Panc1 (cell line): ENCODE data around the gene TOGARAM2.

Experiments
- POLR2AphosphoS5 ChIP-seq: IDR thresholded peaks from 2 replicates; pipeline ENCODE4 v1.6.1; 2012; ENCODE audit warnings: mild to moderate bottlenecking, low read depth, low read length, moderate library complexity
- SIN3A ChIP-seq: IDR thresholded peaks from 2 replicates; pipeline ENCODE4 v1.6.1; 2012; ENCODE audit warnings: low read depth, mild to moderate bottlenecking, low read length, moderate library complexity, borderline replicate concordance; ENCODE audit not compliant: insufficient read depth
- TF ChIP-seq, protein P1 (sequence below): fragments of 450-650 bp; IDR thresholded peaks from 2 replicates; pipeline ENCODE4 v1.5.1; 2017; ENCODE audit warnings: mild to moderate bottlenecking
- TF ChIP-seq, protein P2 (sequence below), 2 experiments: IDR thresholded peaks; 2 replicates each; pipeline ENCODE4 v1.6.1; 2011 to 2012; ENCODE audit warnings: low read depth in 2 of 2, control low read depth in 1 of 2, low read length in 1 of 2, mild to moderate bottlenecking in 1 of 2, moderate library complexity in 1 of 2; ENCODE audit not compliant: insufficient read depth in 1 of 2

GRCh38 chr2:29074411-29074810 is 93.3 kb downstream of the TOGARAM2 start, which contains the start of gene PCARE:
- TF ChIP-seq, protein P1, sequence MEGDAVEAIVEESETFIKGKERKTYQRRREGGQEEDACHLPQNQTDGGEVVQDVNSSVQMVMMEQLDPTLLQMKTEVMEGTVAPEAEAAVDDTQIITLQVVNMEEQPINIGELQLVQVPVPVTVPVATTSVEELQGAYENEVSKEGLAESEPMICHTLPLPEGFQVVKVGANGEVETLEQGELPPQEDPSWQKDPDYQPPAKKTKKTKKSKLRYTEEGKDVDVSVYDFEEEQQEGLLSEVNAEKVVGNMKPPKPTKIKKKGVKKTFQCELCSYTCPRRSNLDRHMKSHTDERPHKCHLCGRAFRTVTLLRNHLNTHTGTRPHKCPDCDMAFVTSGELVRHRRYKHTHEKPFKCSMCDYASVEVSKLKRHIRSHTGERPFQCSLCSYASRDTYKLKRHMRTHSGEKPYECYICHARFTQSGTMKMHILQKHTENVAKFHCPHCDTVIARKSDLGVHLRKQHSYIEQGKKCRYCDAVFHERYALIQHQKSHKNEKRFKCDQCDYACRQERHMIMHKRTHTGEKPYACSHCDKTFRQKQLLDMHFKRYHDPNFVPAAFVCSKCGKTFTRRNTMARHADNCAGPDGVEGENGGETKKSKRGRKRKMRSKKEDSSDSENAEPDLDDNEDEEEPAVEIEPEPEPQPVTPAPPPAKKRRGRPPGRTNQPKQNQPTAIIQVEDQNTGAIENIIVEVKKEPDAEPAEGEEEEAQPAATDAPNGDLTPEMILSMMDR, result no peak
- TF ChIP-seq POLR2AphosphoS5, result no peak
- TF ChIP-seq, protein P2, sequence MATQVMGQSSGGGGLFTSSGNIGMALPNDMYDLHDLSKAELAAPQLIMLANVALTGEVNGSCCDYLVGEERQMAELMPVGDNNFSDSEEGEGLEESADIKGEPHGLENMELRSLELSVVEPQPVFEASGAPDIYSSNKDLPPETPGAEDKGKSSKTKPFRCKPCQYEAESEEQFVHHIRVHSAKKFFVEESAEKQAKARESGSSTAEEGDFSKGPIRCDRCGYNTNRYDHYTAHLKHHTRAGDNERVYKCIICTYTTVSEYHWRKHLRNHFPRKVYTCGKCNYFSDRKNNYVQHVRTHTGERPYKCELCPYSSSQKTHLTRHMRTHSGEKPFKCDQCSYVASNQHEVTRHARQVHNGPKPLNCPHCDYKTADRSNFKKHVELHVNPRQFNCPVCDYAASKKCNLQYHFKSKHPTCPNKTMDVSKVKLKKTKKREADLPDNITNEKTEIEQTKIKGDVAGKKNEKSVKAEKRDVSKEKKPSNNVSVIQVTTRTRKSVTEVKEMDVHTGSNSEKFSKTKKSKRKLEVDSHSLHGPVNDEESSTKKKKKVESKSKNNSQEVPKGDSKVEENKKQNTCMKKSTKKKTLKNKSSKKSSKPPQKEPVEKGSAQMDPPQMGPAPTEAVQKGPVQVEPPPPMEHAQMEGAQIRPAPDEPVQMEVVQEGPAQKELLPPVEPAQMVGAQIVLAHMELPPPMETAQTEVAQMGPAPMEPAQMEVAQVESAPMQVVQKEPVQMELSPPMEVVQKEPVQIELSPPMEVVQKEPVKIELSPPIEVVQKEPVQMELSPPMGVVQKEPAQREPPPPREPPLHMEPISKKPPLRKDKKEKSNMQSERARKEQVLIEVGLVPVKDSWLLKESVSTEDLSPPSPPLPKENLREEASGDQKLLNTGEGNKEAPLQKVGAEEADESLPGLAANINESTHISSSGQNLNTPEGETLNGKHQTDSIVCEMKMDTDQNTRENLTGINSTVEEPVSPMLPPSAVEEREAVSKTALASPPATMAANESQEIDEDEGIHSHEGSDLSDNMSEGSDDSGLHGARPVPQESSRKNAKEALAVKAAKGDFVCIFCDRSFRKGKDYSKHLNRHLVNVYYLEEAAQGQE (IDR thresholded peaks at IDR 0.05; ENCODE audit: insufficient read depth in 1 of 2, low read depth in 2 of 2, low read length in 1 of 2), result no peak
- no peak for TF ChIP-seq SIN3A
